AG04450 (cell line): ENCODE measurements around the gene SLC39A3. TPM values are rescaled to one million over a fixed set of nuclear protein-coding genes. Genes with fewer than 3 reads are reported as not detected.

Experiments used
- CTCF ChIA-PET: fragments of 300-600, 350-600 bp; formaldehyde crosslinking; extraction: SDS; loops from one replicate; lab custom pipeline; 2022; ENCODE audit warnings: antibody characterized with exemption, inconsistent platforms; lab: Charles Lee
- POLR2A ChIA-PET: fragments of 350-600 bp; formaldehyde crosslinking; extraction: SDS; loops from one replicate; lab custom pipeline; 2021; ENCODE audit warnings: antibody characterized with exemption, inconsistent platforms; lab: Yijun Ruan, JAX
- DNase-seq: peaks from one replicate; pipeline ENCODE4 v3.0.0-alpha.2; 2011; ENCODE audit warnings: low read depth, low spot score
- H3K27ac ChIP-seq: one replicate; pipeline ENCODE4 v1.5.1; 2012; ENCODE audit warnings: low read depth, low read length, control low read depth
- H3K27me3 ChIP-seq: one replicate; pipeline ENCODE4 v1.6.0; 2012; ENCODE audit warnings: low read length; ENCODE audit not compliant: control insufficient read depth, insufficient read depth
- H3K4me3 ChIP-seq: 2 replicates; pipeline ENCODE4 v1.5.1; 2011; ENCODE audit warnings: mild to moderate bottlenecking, low read depth, low read length, control low read depth
- H3K9me3 ChIP-seq: 2 replicates; pipeline ENCODE4 v1.5.1; 2012; ENCODE audit warnings: low read length; ENCODE audit not compliant: control insufficient read depth, insufficient read depth
- CTCF ChIP-seq: IDR thresholded peaks from 2 replicates; pipeline ENCODE4 v1.5.1; 2011; ENCODE audit warnings: low read depth, low read length, control low read depth, inconsistent platforms
- polyA plus RNA-seq: library from polyadenylated mRNA; depleted of rRNA; stranded (reverse); fragments of >200 nt; gene quantifications from 2 replicates; pipeline ENCODE4 v1.2.3, GENCODE V29; 2011; rRNA removed

The SLC39A3 gene
- polyA plus RNA-seq, 1 experiment = 27.9 TPM

GRCh38 chr19:2685204-2685704 is 54.6 kb downstream of the SLC39A3 start:
- TF ChIP-seq CTCF = no peak
- POLR2A ChIA-PET = no interaction called here
- DNase-seq = no peak
- CTCF ChIA-PET = no interaction called here
- Histone ChIP-seq H3K4me3 (no peak overlapping the region), H3K9me3 (peaks cover 9% of the 10 kb centered on the region; the same call in 1 of the 2 replicates), H3K27me3 (no peaks in the 10 kb centered on the region), H3K27ac (no peak overlapping the region)

- ChIA-PET POLR2A (no interaction called here), CTCF (no interaction called here)
- Histone ChIP-seq H3K9me3 (peaks cover 9% of the 10 kb centered on the region; the same call in 1 of the 2 replicates), H3K4me3 (no peak overlapping the region), H3K27me3 (no peaks in the 10 kb centered on the region), H3K27ac (no peak overlapping the region)
- TF ChIP-seq CTCF = no peak
- no peak for DNase-seq
These were observed 56.3 kb downstream of the SLC39A3 start for GRCh38 chr19:2683430-2684003.

Other genes with a start within 250 kb of the SLC39A3 start
- 0.56 and 0.57 TPM in 2 replicates for gene GNG7, start 37.3 kb downstream of the SLC39A3 start, polyA plus RNA-seq
- gene DIRAS1, start 18.6 kb downstream of the SLC39A3 start, polyA plus RNA-seq = 12.5 and 13.5 TPM in 2 replicates
- 44.0 and 56.5 TPM in 2 replicates for gene SGTA, start 43.3 kb upstream of the SLC39A3 start, polyA plus RNA-seq
- gene THOP1, start 45.5 kb upstream of the SLC39A3 start, polyA plus RNA-seq = 35.4 and 45.6 TPM in 2 replicates
- gene ZNF554, start 79.9 kb upstream of the SLC39A3 start, polyA plus RNA-seq = 1.8 and 2.0 TPM in 2 replicates
- 6.2 and 7.1 TPM in 2 replicates for gene ZNF555, start 101.5 kb upstream of the SLC39A3 start, polyA plus RNA-seq
- gene ZNF556, start 127.3 kb upstream of the SLC39A3 start, polyA plus RNA-seq = not detected in 2 replicates
- 2.3 and 2.4 TPM in 2 replicates for gene ZNF57, start 160.9 kb upstream of the SLC39A3 start, polyA plus RNA-seq
- 3.6 TPM in 2 replicates for gene ZNF77, start 205.0 kb upstream of the SLC39A3 start, polyA plus RNA-seq
- gene TLE6, start 237.5 kb upstream of the SLC39A3 start, polyA plus RNA-seq = 0.51 and 0.72 TPM in 2 replicates